Measurements from ENCODE around the gene RPP25.

RPP25 gene

GRCh38 chr15:74956648-74957475, at the start of gene RPP25:
Gene RPP25, minus strand, starts transcription at chr15:74956772. Its CDS starts 189 bp downstream, at chr15:74956583.
- peak; percentile 88 for DNase-seq (ENCODE audit: extremely low spot score)
- CTCF ChIA-PET = interaction anchor here (0.6 to 2.1 kb wide), 4 partner anchors 10 to 63 kb away, joined by 3 to 8 read pairs (median 4); no protein-coding TSS in a partner anchor
- POLR2A ChIA-PET = interaction anchor here (0.6 to 6.0 kb wide), 41 partner anchors 8 to 497 kb away, joined by 3 to 48 read pairs (median 5); partner anchors contain the start of genes C15orf39, COX5A, FAM219B and MPI
- TF ChIP-seq ARNT (IDR thresholded peaks at IDR 0.05) (no peak), L3MBTL2 (conservative IDR thresholded peaks at IDR 0.05) (peak; percentile 98), HDGF (IDR thresholded peaks at IDR 0.05; ENCODE audit: borderline replicate concordance) (no peak), FOXK2 (IDR thresholded peaks at IDR 0.05) (no peak), LEF1 (IDR thresholded peaks at IDR 0.05; ENCODE audit: borderline replicate concordance) (no peak), TARDBP (IDR thresholded peaks at IDR 0.05) (no peak)

DNA sequence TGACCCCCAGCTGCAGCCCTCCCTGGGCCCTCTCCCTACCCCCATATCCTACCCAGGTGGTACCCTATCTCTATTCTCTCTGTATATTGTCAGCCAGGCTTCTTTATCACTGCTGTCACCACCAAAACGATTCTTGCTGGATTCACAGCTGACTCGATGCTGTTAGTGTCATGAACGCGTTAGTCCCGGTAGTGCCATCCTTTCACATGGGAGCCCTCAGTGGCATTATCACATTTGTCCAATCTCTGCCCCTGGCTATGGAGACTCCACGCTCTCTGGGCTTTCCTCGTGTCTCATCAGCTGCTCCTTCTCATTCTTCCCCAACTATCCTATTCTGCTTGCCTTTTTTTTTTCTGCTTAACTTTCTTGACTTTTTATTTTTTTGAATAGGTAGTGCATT, 45.8 kb upstream of the RPP25 start:
- CTCF ChIA-PET = no interaction called here
- no peak for DNase-seq (ENCODE audit: extremely low spot score)
- POLR2A ChIA-PET = interaction anchor here (1.2 kb wide), 1 partner anchor 9 kb away, joined by 3 read pairs; no protein-coding TSS in a partner anchor
- TF ChIP-seq ARNT (IDR thresholded peaks at IDR 0.05) = no peak
- no peak for TF ChIP-seq L3MBTL2 (conservative IDR thresholded peaks at IDR 0.05)
- TF ChIP-seq BHLHE40 (IDR thresholded peaks at IDR 0.05; ENCODE audit: borderline replicate concordance) = no peak
- no peak for TF ChIP-seq ELF4 (IDR thresholded peaks at IDR 0.05)
- TF ChIP-seq HDGF (IDR thresholded peaks at IDR 0.05; ENCODE audit: borderline replicate concordance) = no peak
- TF ChIP-seq TARDBP (IDR thresholded peaks at IDR 0.05) = no peak
- no peak for TF ChIP-seq SUZ12 (IDR thresholded peaks at IDR 0.05)
- no peak for TF ChIP-seq FOXM1 (IDR thresholded peaks at IDR 0.05; ENCODE audit: borderline replicate concordance)
- TF ChIP-seq ZNF384 (IDR thresholded peaks at IDR 0.05) = no peak
- TF ChIP-seq FOXK2 (IDR thresholded peaks at IDR 0.05) = no peak
- no peak for TF ChIP-seq LEF1 (IDR thresholded peaks at IDR 0.05; ENCODE audit: borderline replicate concordance)

DNA sequence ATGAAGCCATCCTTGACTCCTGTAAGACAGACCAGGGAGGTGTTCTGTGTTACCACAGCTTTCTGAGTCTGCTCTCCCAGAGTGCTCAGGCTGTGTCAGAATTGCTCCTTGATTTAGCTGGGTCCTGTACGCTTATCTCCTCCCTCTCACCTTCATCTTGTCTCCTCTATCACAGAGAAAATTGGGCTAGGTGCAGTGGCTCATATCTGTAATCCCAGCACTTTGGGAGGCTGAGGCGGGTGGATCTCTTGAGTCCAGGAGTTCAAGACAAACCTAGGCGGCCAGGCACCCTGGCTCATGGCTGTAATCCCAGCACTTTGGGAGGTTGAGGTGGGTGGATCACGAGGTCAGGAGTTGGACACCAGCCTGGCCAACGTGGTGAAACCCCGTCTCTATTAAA, 44.7 kb upstream of the RPP25 start:
- TF ChIP-seq CTBP1 (IDR thresholded peaks at IDR 0.05; ENCODE audit: borderline replicate concordance) (no peak), FOXK2 (IDR thresholded peaks at IDR 0.05) (no peak), FOXM1 (IDR thresholded peaks at IDR 0.05; ENCODE audit: borderline replicate concordance) (no peak), TARDBP (IDR thresholded peaks at IDR 0.05) (no peak), SUZ12 (IDR thresholded peaks at IDR 0.05) (no peak), PKNOX1 (IDR thresholded peaks at IDR 0.05) (no peak), HDGF (IDR thresholded peaks at IDR 0.05; ENCODE audit: borderline replicate concordance) (no peak), SP1 (IDR thresholded peaks at IDR 0.05) (no peak), L3MBTL2 (conservative IDR thresholded peaks at IDR 0.05) (no peak), NFRKB (IDR thresholded peaks at IDR 0.05) (no peak), FOXA1 (IDR thresholded peaks at IDR 0.05) (no peak), ARNT (IDR thresholded peaks at IDR 0.05) (no peak), ELF4 (IDR thresholded peaks at IDR 0.05) (no peak), LEF1 (IDR thresholded peaks at IDR 0.05; ENCODE audit: borderline replicate concordance) (no peak), BHLHE40 (IDR thresholded peaks at IDR 0.05; ENCODE audit: borderline replicate concordance) (no peak), ZNF384 (IDR thresholded peaks at IDR 0.05) (no peak)
- ChIA-PET POLR2A (interaction anchor here (1.2 to 2.0 kb wide), 2 partner anchors 10 to 22 kb away, joined by 3 to 8 read pairs; partner anchors contain the start of gene PPCDC), CTCF (no interaction called here)
- DNase-seq (ENCODE audit: extremely low spot score) = no peak

DNA sequence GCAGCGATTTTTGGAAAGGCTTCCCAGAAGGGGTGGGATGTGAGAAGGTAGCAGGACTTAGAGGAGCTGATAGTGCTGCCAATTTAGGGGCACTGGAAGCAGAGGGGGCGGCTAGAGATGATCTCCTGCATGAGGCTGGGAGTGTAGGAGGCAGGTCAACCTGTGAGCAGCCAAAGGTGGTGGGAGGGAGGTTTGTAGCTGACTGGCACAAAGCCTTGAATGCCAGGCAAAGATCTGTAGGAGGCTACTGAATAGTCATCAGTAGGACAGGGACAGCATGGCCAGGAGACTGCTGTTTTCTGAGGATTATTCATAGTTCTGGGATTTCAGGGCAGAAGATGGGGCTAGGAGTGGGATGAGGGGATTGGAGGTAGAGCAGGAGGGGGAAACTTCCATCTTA, 41.0 kb upstream of the RPP25 start:
- CTCF ChIA-PET = no interaction called here
- POLR2A ChIA-PET = interaction anchor here (0.9 kb wide), 1 partner anchor 59 kb away, joined by 3 read pairs; the partner anchor contains the start of gene COX5A
- DNase-seq (ENCODE audit: extremely low spot score) = no peak
- TF ChIP-seq SP1 (IDR thresholded peaks at IDR 0.05) = no peak
- no peak for TF ChIP-seq ARNT (IDR thresholded peaks at IDR 0.05)
- TF ChIP-seq FOXK2 (IDR thresholded peaks at IDR 0.05) = no peak
- no peak for TF ChIP-seq L3MBTL2 (conservative IDR thresholded peaks at IDR 0.05)
- no peak for TF ChIP-seq NFRKB (IDR thresholded peaks at IDR 0.05)
- no peak for TF ChIP-seq TARDBP (IDR thresholded peaks at IDR 0.05)
- no peak for TF ChIP-seq FOXA1 (IDR thresholded peaks at IDR 0.05)
- no peak for TF ChIP-seq ZNF384 (IDR thresholded peaks at IDR 0.05)
- no peak for TF ChIP-seq PKNOX1 (IDR thresholded peaks at IDR 0.05)
- TF ChIP-seq FOXM1 (IDR thresholded peaks at IDR 0.05; ENCODE audit: borderline replicate concordance) = no peak
- TF ChIP-seq BHLHE40 (IDR thresholded peaks at IDR 0.05; ENCODE audit: borderline replicate concordance) = no peak
- no peak for TF ChIP-seq SUZ12 (IDR thresholded peaks at IDR 0.05)
- TF ChIP-seq CTBP1 (IDR thresholded peaks at IDR 0.05; ENCODE audit: borderline replicate concordance) = no peak
- no peak for TF ChIP-seq HDGF (IDR thresholded peaks at IDR 0.05; ENCODE audit: borderline replicate concordance)
- no peak for TF ChIP-seq LEF1 (IDR thresholded peaks at IDR 0.05; ENCODE audit: borderline replicate concordance)
- no peak for TF ChIP-seq ELF4 (IDR thresholded peaks at IDR 0.05)

GRCh38 chr15:74997141-74997540, 40.6 kb upstream of the RPP25 start:
- ChIA-PET POLR2A (interaction anchor here (0.9 to 2.9 kb wide), 2 partner anchors 28 to 59 kb away, joined by 3 to 36 read pairs; partner anchors contain the start of genes COX5A and PPCDC), CTCF (no interaction called here)
- DNase-seq (ENCODE audit: extremely low spot score) = no peak
- TF ChIP-seq SUZ12 (IDR thresholded peaks at IDR 0.05) (no peak), PKNOX1 (IDR thresholded peaks at IDR 0.05) (no peak), ZNF384 (IDR thresholded peaks at IDR 0.05) (no peak), ARNT (IDR thresholded peaks at IDR 0.05) (no peak), HDGF (IDR thresholded peaks at IDR 0.05; ENCODE audit: borderline replicate concordance) (no peak), ELF4 (IDR thresholded peaks at IDR 0.05) (no peak), BHLHE40 (IDR thresholded peaks at IDR 0.05; ENCODE audit: borderline replicate concordance) (no peak), FOXA1 (IDR thresholded peaks at IDR 0.05) (no peak), FOXK2 (IDR thresholded peaks at IDR 0.05) (no peak), L3MBTL2 (conservative IDR thresholded peaks at IDR 0.05) (no peak), FOXM1 (IDR thresholded peaks at IDR 0.05; ENCODE audit: borderline replicate concordance) (no peak), LEF1 (IDR thresholded peaks at IDR 0.05; ENCODE audit: borderline replicate concordance) (no peak), TARDBP (IDR thresholded peaks at IDR 0.05) (no peak), CTBP1 (IDR thresholded peaks at IDR 0.05; ENCODE audit: borderline replicate concordance) (no peak), SP1 (IDR thresholded peaks at IDR 0.05) (no peak), NFRKB (IDR thresholded peaks at IDR 0.05) (no peak)

Data from HEK293T (cell line).